ENCODE measurements around the gene JMY. TPM values are rescaled to one million over a fixed set of nuclear protein-coding genes. Genes with fewer than 3 reads are reported as not detected.
A peak's percentile ranks its signal among the peaks of the same experiment; 100 is the strongest.

The JMY gene
- total RNA-seq, 1 experiment from 2014 or later: 15.2 TPM

- no CpG with 5 or more reads among the region's 1 CpG for WGBS (ENCODE audit: extremely low coverage, insufficient read length, low lambda C conversion rate)
- peaks cover 5 to 6% of the 10 kb centered on the region in 2 experiments for H3K4me1 Mint-ChIP-seq
Measured at GRCh38 chr5:79287907-79288306, 52.0 kb downstream of the JMY start.

More at GRCh38 chr5:79287907-79288306, 52.0 kb downstream of the JMY start:
- Histone ChIP-seq H3T11ph (ENCODE audit: low read length) (no peak overlapping the region), H3K9ac (ENCODE audit: extremely low read depth, insufficient read length, low read length) (no peak overlapping the region), H2AK5ac (ENCODE audit: insufficient read length, low read length) (no peak overlapping the region), H3K14ac (ENCODE audit: insufficient read depth, low read length) (no peak overlapping the region), H3K4ac (ENCODE audit: low read depth, low read length) (no peak overlapping the region), H3K27ac (ENCODE audit: insufficient read length, low read depth, low read length) (no peak overlapping the region), H3K23me2 (ENCODE audit: insufficient read length, low read depth, low read length, poor library complexity, severe bottlenecking) (no peaks in the 10 kb centered on the region), H3K79me1 (ENCODE audit: insufficient read depth, low read depth, low read length, poor library complexity, severe bottlenecking) (no peaks in the 10 kb centered on the region), H2BK12ac (ENCODE audit: insufficient read length, low read depth, low read length) (no peak overlapping the region), H3K23ac (ENCODE audit: insufficient read length, low read depth, low read length) (no peak overlapping the region), H2BK120ac (ENCODE audit: low read depth, low read length, poor library complexity, severe bottlenecking) (no peak overlapping the region), H3K27me3 (ENCODE audit: insufficient read depth, low read length) (no peaks in the 10 kb centered on the region), H3K18ac (ENCODE audit: insufficient read length, low read depth, low read length) (no peak overlapping the region), H2BK20ac (ENCODE audit: low read depth, low read length, poor library complexity, severe bottlenecking) (no peak overlapping the region), H4K91ac (ENCODE audit: insufficient read length, low read depth, low read length) (no peak overlapping the region), H4K5ac (ENCODE audit: insufficient read length, low read depth, low read length) (no peak overlapping the region), H2BK15ac (ENCODE audit: low read depth, low read length) (no peak overlapping the region), H2BK5ac (ENCODE audit: insufficient read length, low read length) (no peak overlapping the region), H3K79me2 (ENCODE audit: insufficient read depth, low read length) (no peaks in the 10 kb centered on the region), H4K20me1 (ENCODE audit: control insufficient read depth, insufficient read depth, insufficient read length) (no peaks in the 10 kb centered on the region), H3K4me2 (ENCODE audit: insufficient read depth, insufficient read length, low read length) (no peak overlapping the region), H3K9me3 (ENCODE audit: control insufficient read depth, low read depth, low read length) (no peaks in the 10 kb centered on the region), H2AFZ (ENCODE audit: low read length) (no peak overlapping the region), H3K4me1 (ENCODE audit: insufficient read depth, low read length) (no peaks in the 10 kb centered on the region; the same call in 1 of the 2 replicates), H4K8ac (replicated peaks; ENCODE audit: insufficient read length, low read depth, low read length) (no peak overlapping the region), H3K56ac (ENCODE audit: insufficient read length, low read depth, low read length) (no peak overlapping the region)
- Mint-ChIP-seq H3K27ac (peak overlapping the region in 1 of 3 experiments; percentile 29; a peak in 1 of 7 replicates), H3K9me3 (no peaks in the 10 kb centered on the region), H3K36me3 (ENCODE audit: insufficient read depth in 1 of 3, low read depth in 3 of 3) (peaks cover 0 to 29% (median 26%) of the 10 kb centered on the region in 3 experiments; a peak in 6 of 7 replicates), H3K27me3 (ENCODE audit: low read depth) (no peaks in the 10 kb centered on the region), H3K4me3 (no peak overlapping the region)
- TF ChIP-seq, protein P1, sequence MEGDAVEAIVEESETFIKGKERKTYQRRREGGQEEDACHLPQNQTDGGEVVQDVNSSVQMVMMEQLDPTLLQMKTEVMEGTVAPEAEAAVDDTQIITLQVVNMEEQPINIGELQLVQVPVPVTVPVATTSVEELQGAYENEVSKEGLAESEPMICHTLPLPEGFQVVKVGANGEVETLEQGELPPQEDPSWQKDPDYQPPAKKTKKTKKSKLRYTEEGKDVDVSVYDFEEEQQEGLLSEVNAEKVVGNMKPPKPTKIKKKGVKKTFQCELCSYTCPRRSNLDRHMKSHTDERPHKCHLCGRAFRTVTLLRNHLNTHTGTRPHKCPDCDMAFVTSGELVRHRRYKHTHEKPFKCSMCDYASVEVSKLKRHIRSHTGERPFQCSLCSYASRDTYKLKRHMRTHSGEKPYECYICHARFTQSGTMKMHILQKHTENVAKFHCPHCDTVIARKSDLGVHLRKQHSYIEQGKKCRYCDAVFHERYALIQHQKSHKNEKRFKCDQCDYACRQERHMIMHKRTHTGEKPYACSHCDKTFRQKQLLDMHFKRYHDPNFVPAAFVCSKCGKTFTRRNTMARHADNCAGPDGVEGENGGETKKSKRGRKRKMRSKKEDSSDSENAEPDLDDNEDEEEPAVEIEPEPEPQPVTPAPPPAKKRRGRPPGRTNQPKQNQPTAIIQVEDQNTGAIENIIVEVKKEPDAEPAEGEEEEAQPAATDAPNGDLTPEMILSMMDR (conservative IDR thresholded peaks at IDR 0.05): no peak
- DNase-seq: no peak
